Mammary epithelial cell (primary cell): Measurements from ENCODE around the gene NTHL1.

Source experiments
- CTCF ChIP-seq, 2 donors: IDR thresholded peaks in 1 of 2; conservative IDR thresholded peaks in 1 of 2; 2 replicates each; pipeline ENCODE4 v1.5.1; 2011 to 2012; ENCODE audit warnings: inconsistent platforms in 2 of 2, low read length in 2 of 2, mild to moderate bottlenecking in 2 of 2, control low read depth in 1 of 2, low read depth in 1 of 2; ENCODE audit not compliant: insufficient read depth in 1 of 2; ENCODE audit errors: extremely low read depth in 1 of 2
- EZH2 ChIP-seq: IDR thresholded peaks from 2 replicates; pipeline ENCODE4 v1.6.1; 2012; ENCODE audit warnings: low read length, inconsistent platforms, borderline replicate concordance

GRCh38 chr16:2044541-2044940 is 3.1 kb downstream of the NTHL1 start:
- no peak for TF ChIP-seq CTCF (conservative IDR thresholded peaks at IDR 0.05 in 1 of 2, IDR thresholded peaks at IDR 0.05 in 1 of 2; ENCODE audit: extremely low read depth in 1 of 2, insufficient read depth in 1 of 2, low read depth in 1 of 2, low read length in 2 of 2)
- TF ChIP-seq EZH2, result no peak
